GM20431 (cell line): ENCODE results near the gene CHPF.

Experiments
- in situ Hi-C: fragments of 300-500 bp; cut with MseI, MboI; formaldehyde crosslinking; loops from one replicate; pipeline ENCODE4 v1.15.0; 2020; ENCODE audit warnings: low sequenced_read_pairs; ENCODE audit not compliant: unreplicated experiment

The CHPF gene

DNA sequence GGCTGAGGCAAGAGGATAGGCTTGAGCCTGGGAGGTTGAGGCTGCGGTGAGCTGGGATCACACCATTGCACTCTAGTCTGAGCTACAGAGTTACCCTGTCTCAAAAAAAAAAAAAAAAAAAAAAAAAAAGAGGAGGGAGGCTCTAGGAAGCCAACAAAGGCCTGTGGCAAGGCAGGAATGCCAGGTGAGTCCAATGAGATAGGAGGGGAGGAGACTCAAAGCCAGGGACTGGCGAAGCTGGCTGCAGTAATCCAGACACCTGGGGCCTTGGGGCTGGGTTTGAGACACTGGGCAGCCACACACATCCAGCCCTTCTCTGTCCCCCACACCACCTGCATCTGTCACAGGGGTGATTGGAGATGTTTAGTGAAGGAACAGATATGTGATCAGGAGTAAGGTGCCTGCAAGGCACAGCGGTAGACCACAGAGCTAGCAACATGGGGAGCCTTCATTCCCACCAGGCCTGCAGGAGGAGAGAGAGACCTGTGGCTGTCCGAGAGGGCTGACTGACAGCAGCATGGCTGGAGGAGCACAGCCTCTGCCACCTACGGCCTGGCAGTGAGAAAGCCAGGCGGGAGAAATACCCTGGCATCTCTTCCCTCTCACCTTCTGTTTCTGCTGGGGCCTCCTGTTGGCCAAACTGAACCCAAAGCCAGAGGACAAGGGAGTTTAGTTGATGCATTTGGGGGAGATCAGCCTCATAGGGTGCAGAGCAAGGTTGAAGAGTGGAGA is 9.5 kb downstream of the CHPF start:
- in situ Hi-C loops, result no loop called here

DNA sequence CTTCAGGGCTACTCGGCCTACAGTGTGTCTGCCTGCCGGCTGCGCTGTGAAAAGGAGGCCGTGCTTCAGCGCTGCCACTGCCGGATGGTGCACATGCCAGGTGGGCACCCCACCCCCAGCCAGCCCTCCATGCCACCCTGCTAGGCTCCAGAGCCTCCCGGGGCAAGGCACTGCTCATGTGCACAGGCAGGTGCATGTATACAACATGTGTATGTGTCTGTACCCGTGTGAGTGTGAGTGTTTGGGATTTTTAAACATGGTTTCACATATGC is 11.3 kb downstream of the CHPF start:
- in situ Hi-C loops, result no loop called here

DNA sequence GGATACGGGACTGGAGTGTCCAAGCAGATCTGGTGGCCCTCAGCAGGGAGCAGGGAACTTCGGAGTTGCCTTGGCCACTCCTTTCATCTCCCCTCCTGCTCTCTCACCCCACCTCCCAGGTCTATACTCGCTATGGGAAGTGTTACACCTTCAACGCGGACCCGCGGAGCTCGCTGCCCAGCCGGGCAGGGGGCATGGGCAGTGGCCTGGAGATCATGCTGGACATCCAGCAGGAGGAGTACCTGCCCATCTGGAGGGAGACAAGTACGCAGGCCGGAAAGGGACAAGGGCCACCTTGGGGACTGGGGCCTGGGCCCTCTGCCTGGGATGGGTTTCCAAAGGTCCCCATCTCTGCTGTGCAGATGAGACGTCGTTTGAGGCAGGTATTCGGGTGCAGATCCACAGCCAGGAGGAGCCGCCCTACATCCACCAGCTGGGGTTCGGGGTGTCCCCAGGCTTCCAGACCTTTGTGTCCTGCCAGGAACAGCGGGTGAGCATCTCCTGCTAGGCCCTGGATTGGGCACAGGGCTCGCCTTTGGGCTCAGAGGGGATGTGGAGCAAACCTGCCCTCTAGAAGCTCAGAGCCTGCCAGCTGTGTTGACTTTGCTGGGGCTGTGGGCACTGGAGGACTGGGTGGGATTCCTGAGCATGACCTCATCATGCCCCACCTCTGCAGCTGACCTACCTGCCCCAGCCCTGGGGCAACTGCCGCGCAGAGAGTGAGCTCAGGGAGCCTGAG is 11.8 kb downstream of the CHPF start:
- in situ Hi-C loops, result no loop called here

DNA sequence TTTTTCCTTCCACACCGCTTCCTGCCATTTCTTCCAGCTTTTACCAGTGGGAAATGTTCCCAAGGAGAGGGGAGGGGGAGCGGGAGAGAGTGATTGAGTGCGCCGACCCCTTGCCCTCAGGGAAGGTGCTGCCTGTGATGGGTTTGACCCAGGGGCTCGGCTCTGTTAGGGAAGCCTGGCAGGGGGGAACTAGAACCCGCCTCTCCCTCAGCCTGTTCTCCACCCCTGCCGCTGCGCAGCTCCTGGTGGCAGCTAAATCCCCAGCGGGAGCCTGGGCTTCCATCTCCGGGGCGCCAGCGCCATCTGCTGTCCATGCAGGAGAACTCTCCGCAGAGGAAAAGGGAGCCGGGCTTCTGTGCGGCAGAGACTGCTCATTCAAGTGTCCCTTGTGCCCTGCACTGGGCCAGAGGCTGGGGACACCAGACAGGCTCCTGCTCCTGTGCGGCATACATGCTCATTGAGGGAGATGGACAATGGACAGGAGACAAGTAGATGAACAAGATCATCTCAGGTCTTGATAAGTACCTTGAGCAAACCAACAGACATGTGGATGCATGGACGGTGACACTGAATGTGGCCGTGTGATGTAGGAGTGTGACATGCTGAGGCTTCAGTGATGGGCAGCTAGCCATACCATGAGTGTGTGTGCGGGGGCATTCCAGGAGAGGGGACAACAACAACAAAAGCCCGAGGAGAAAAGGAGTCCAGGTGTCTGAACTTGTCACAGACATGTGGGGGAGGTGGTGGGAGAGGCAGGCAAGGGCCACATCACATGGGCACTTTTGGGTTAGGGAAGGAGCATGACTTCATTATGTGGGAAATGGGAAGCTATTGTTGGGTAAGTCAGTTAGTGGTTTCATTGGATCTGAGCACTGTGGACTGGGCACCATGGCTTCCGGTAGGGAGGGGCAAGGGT is 13.3 kb downstream of the CHPF start:
- in situ Hi-C loops, result no loop called here

DNA sequence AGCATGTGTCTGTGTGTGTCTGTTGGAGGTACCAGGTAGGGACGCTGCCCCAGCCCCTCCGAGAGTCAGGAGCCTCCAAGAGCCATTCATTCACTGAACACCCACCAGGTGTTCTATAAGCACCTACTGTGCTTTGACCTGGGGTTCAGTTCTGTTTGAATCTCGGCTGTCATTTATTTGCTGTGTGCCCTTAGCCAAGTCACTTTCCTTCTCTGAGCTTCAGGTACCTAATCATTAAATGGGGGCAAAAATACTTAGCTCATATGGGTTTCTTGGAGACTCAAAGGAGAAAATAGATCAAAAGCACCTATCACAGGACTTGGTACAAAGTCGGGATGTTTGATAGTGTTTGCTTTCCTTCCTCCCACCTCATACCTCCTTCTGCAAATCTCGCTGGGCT is 16.1 kb downstream of the CHPF start:
- in situ Hi-C loops, result loop anchor here (10.0 kb wide), 1 partner anchor 123 kb away; no protein-coding TSS in a partner anchor

DNA sequence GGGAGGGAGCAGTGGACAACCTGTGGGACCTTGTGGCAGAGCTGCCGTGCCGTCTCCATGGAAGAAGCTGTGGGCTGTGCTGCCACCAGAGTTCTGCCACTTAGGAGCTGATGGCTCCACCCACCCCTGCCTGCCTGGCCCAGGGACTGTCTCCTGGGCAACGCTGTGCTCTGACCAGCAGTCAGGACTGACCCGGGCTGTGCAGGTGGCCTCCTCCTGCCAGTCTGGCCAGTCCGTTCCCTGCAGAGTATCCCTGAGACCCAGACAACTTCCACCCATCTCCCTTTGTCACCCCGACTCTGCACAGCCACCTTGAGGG is 16.6 kb downstream of the CHPF start:
- in situ Hi-C loops, result loop anchor here (10.0 kb wide), 1 partner anchor 122 kb away; no protein-coding TSS in a partner anchor

DNA sequence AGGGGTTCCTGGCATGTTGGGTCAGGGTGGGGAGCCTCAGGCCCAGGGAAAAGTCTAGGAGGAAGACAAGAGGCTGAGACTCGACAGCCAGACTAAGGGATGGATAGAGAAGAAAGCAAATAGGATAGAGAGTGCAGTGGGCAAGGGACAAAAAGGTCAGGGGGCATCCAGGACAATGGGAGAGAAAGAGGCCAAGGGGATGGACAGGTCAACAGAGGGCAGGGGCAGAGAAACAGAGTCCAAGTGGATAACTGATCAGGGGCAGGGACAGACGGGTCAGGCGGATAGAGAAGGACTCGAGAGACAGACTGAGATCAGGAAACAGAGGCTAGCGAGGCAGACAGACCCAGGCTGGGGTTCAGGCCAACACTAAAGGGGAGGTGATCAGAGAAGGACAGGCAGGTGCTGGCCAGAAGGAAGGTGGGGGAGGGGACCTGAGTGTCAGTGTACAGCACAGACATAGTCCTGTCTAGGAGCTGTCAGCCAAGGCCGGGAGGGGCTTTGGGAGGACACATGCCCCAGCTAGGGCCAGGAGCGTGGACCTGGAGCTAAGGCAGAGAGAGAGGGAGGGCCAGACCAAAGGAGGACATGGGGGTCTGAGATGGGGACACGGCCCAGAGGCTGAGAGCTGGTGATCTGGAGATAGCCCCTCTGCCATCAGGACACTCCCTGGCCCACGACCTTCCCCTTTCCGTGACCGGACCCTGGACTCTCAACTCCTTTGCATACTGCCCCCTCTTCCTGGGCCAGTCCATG is 17.1 kb downstream of the CHPF start:
- in situ Hi-C loops, result loop anchor here (10.0 kb wide), 1 partner anchor 122 kb away; no protein-coding TSS in a partner anchor

DNA sequence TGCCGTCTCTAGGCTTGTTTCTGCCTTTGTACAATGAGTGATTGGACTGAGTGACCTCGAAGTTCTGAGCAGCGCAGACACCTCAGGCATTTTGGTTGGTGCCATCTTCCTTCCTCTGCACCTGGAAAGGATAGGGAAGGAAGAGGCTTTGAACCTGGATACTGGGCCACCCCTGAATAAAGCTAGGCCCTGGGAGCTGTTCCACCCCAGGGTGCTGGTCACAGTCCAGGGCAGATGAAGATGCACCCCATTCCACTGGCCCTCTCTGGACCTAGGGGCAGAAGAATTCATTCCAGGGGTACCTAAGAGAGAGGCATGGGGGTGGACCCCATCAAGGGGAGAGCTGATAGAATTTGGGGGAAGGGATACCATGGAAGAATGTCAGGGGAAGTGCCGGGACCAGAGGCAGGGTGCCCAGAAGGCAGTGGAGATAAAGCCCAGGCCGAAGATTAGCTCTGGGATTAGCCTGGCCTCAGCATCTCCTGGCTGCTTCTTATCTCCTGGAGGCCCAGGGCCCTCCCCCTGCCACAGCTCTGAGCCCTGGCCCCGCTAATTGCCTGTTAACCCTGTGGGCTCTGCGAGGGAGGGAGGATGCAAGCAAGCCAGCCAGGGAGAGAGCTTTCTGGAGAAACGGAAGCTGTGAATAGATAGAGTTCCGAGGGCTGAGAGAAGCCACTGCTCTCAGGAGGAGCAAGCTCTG is 17.9 kb downstream of the CHPF start:
- in situ Hi-C loops, result loop anchor here (10.0 kb wide), 1 partner anchor 121 kb away; no protein-coding TSS in a partner anchor

DNA sequence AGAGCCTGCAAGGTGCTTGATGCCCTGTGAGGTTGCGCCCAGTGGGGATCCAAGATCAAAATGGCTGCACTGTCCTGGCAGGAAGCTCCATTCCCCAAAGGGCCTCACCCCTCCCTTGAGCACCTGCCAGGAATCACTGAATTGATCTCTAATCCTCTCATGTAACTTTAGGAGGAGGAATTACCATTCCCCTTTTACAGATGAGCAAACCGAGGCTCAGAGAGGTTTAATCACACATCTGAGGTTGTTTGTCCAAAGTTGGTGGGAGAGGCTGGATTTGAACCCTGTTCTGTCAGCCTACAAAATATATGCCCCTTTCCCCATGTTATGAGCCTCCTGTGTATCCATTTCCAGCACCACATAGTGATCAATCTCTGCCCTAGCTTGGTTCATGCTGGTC is 18.8 kb downstream of the CHPF start:
- in situ Hi-C loops, result loop anchor here (10.0 kb wide), 1 partner anchor 120 kb away; no protein-coding TSS in a partner anchor

DNA sequence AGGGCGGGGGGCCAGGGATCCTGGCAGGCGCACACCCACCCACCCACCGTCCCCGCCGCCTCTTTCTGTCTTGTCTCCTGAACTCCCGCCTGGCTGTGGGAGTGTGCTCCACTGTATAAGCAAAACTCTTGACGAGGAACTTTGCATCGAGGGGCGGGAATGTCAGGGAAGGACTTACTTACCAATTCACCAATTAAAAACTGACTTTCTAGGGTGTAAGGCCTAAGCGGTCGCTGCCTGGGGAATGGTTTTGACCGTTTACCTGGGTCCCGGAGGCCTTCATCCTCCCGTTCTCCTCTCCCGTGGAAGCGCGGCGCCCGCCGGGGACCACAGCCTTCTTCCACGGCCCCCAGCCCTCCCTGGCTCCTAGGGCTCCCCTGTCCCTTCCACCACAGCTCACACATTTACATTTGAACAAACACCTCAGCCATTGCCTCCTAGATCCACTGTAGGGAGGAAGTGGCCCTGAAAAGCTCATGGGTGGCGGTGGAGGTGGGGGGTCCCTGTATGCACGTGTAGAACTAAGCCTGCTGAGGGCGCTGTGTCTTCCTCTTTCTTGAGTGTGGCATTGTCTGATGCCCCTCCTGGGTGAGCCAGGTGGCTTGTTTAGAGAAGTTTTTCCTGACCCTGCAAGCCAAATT is 20.5 kb downstream of the CHPF start:
- in situ Hi-C loops, result loop anchor here (10.0 kb wide), 1 partner anchor 118 kb away; no protein-coding TSS in a partner anchor

DNA sequence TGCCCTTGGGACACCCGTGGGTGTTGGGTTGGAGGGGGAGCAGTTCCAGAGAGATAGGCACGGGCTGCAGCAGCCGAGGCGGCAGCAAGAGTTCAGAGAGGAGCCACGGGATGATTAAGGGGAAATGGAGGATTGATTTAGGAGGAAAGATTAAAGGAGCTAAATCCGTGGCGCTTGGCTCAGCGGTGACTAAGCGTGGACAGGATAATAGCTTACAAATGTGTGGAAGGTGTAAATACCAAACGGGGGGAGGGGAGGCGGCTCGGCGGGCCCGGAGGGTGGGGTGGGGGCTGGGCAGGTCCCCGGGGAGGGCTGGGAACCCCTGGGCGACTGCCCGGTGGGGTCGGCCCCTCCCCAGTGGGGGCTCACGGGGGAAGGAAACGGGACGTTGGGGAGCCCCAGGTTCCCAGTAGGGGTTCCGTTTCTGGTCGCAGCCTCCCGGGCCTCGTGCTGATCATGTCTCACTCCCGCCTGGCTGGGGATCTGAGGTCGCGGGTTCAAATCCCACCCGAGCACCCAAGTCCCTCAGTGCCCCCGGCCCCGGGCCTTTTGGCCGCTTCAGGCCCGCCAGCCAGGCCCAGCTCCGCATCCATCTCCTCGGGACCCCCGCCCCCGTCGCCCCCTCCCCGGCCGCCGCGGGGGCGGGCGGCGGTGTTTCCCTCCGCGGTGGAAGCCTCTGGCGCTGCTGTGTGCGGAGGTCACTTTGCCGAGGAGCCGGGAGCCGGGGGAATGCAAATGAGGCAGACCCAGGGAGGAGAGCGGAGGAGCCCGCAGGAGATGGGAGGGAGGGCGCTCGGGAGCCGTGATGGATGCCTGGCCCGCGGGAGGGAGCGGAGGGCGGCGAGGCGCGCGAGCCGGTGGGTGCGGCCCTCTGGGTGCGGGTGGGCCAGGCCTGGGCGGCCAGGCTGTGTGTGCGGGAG is 21.2 kb downstream of the CHPF start:
- in situ Hi-C loops, result loop anchor here (10.0 kb wide), 1 partner anchor 118 kb away; no protein-coding TSS in a partner anchor

DNA sequence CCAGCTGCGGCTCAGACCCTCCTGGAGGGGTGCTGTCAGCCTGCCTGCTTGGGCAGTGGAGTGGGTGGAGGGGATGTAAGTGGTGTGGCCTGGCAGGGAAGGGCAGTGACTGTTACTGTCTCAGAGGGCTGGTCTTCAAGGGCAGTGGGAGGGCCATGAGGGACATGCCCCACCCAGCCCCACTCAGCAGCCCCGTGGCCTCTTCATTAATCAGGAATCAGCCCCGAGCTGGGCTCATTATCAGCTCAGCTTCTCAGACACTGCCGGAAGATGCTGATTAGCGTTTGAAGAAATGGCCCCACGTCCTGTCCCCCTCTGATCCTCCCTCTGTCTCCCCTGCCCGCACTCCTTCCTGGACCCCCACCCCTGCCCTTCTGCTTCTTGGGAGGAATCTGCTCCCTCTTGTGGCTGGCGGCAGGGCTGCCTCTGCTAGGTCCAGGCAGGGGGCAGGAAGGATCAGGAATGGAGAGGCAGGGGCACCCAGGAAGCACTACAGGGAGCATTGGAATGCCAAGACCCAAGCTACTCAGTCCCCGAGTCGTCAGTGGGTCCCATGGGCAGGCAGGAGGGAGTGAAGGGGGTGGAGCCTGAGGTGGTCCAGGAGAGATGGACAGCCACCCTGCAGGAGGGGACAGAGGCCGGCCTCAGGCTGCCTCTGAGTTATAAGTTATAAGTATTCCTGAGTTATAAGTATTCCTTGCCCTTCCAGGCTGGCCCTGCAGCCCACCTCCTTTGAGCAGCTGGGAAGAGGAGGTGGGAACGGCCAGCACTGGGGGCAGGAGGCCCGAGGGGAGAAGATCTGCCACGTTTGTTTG is 22.3 kb downstream of the CHPF start:
- in situ Hi-C loops, result loop anchor here (10.0 kb wide), 1 partner anchor 116 kb away; no protein-coding TSS in a partner anchor

DNA sequence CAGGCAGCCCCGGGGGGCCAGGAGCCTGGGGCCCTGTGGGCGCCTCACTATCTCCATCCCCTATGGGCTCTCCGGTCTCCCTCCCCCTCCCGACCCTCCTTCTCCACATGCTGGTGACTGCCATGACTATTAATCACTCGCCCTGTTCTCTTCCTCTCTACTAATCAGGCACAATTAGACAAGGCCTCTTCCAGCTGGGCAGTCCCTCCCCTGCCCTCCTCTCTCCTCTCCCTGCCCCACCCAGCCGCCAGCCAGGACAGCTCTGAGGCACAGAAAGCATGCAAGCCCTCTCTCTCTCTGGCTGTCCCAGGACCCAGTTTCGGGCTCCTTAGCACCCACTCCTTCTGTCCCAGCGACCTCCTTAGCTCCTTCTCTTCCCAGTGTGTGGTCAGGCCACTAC is 23.5 kb downstream of the CHPF start:
- in situ Hi-C loops, result loop anchor here (10.0 kb wide), 1 partner anchor 115 kb away; no protein-coding TSS in a partner anchor

DNA sequence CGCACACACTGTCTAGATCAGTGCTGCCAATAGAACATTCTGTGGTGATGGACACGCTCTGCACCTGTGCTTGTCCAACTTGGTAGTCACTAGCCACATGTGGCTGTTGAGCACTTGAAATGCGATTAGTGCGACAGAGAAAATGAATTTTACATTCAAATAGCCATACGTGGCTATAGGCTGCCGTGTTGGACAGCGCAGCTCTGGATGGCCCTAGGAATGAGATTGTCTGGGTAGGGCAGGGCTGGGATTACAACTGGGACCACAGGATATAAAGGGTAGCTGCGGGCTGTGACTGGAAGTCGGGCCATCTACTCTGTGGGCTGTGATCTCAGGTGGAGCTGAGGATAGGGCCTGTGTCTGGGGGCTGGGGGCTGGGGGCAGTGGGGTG is 24.1 kb downstream of the CHPF start:
- in situ Hi-C loops, result no loop called here

DNA sequence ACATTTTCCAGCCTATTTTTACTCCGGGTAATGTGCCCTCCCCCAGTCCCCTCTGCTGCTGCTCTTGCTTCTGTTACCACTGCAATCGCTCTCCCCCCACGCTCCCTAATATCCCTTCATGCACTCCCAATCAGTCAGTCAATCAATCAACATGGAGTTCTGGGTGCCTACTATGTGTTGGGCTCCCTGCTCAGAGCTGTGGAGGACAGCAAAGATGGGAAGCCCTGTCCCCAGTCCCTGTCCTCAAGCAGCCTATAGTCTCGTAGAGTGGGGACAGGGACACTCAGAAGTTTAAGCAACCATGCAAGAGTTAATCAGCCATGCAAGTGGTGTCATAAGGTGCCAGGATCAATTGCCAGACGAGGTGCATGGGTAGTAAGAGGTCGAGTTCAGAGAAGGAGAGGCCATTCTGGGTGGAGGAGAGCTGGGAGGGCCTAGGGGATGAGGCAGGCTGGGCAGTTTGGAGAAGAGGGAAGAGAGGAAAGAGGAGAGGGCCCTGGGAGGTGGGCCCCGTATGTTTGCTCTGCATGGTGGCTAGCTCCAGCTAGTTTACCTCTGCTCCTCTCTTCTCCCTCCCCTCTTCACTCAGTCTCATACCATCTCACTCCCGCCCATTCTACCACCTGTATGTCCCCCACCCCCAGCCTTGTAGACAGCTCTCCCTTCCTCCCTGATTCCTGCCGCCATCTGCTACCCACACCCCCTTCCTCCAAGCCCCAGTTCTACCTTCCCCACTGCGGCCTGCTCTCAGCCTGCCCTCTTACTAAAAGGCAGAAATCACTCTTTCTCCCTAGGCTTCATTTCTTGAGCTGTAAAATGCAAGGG is 25.4 kb downstream of the CHPF start:
- in situ Hi-C loops, result no loop called here

DNA sequence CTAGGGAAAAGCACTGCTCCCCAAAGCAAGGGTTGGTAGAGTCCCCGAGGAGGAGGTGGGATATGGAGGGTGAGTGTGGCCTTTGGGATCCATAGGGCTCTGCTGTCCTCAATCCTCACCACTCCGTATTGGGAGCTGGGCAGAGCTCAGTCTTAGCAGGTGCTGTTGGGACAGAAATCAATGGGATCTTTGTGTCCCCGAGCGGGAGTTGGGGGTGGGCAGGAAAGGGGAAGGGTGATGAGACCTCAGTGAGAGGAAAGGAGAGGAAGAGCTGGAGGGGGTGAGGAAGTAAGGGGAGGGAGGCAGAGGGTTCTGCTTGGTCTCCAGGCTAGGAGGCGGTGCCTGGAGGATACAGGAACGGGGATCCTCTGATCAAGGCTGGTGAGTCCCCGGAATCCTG is 26.7 kb downstream of the CHPF start:
- in situ Hi-C loops, result no loop called here
